ENCODE data around the gene ATRNL1. TPM values are rescaled to one million over a fixed set of nuclear protein-coding genes. Genes with fewer than 3 reads are reported as not detected.
A peak's percentile ranks its signal among the peaks of the same experiment; 100 is the strongest.

The ATRNL1 gene
- total and polyA plus RNA-seq, 4 donors = 11.7 to 180 (median 38.5) TPM

GRCh38 chr10:115969591-115969990 is 876.4 kb downstream of the ATRNL1 start:
- no peaks in the 10 kb centered on the region for H3K27me3 ChIP-seq (ENCODE audit: control insufficient read depth, insufficient read depth, low read length)
- no peak overlapping the region for H3K27ac ChIP-seq (ENCODE audit: low read depth, low read length)
- H3K9me3 ChIP-seq (ENCODE audit: control insufficient read depth, insufficient read depth, low read length) = no peaks in the 10 kb centered on the region
- peaks cover 6% of the 10 kb centered on the region for H3K4me1 ChIP-seq (ENCODE audit: control insufficient read depth, insufficient read depth, low read length)
- DNase-seq (ENCODE audit: low read depth in 4 of 6, low spot score in 6 of 6) = peak in 2 of 6 donors; percentile 56 to 79
- 50% methylated on average over 7 of the region's 11 CpGs for WGBS (ENCODE audit: insufficient coverage)
- no peak overlapping the region for H3K4me3 ChIP-seq (ENCODE audit: low read depth, low read length)
- H3K36me3 ChIP-seq (ENCODE audit: control insufficient read depth, insufficient read depth, low read length) = no peaks in the 10 kb centered on the region

GRCh38 chr10:115971921-115972320 is 878.8 kb downstream of the ATRNL1 start:
- no peak overlapping the region for H3K27ac ChIP-seq (ENCODE audit: low read depth, low read length)
- DNase-seq (ENCODE audit: low read depth in 4 of 6, low spot score in 6 of 6) = no peak
- no peak overlapping the region for H3K4me3 ChIP-seq (ENCODE audit: low read depth, low read length)
- no peaks in the 10 kb centered on the region for H3K9me3 ChIP-seq (ENCODE audit: control insufficient read depth, insufficient read depth, low read length)
- peaks cover 6% of the 10 kb centered on the region for H3K4me1 ChIP-seq (ENCODE audit: control insufficient read depth, insufficient read depth, low read length)
- no peaks in the 10 kb centered on the region for H3K36me3 ChIP-seq (ENCODE audit: control insufficient read depth, insufficient read depth, low read length)
- H3K27me3 ChIP-seq (ENCODE audit: control insufficient read depth, insufficient read depth, low read length) = no peaks in the 10 kb centered on the region
- whole genome bisulfite sequencing (ENCODE audit: insufficient coverage) = 75% methylated on average over 6 of the region's 6 CpGs

GRCh38 chr10:115972426-115972825 is 879.3 kb downstream of the ATRNL1 start:
- no peaks in the 10 kb centered on the region for H3K9me3 ChIP-seq (ENCODE audit: control insufficient read depth, insufficient read depth, low read length)
- 87% methylated on average over 11 of the region's 11 CpGs for WGBS (ENCODE audit: insufficient coverage)
- no peak overlapping the region for H3K4me3 ChIP-seq (ENCODE audit: low read depth, low read length)
- no peak overlapping the region for H3K27ac ChIP-seq (ENCODE audit: low read depth, low read length)
- no peak for DNase-seq (ENCODE audit: low read depth in 4 of 6, low spot score in 6 of 6)
- H3K36me3 ChIP-seq (ENCODE audit: control insufficient read depth, insufficient read depth, low read length) = no peaks in the 10 kb centered on the region
- no peaks in the 10 kb centered on the region for H3K27me3 ChIP-seq (ENCODE audit: control insufficient read depth, insufficient read depth, low read length)
- H3K4me1 ChIP-seq (ENCODE audit: control insufficient read depth, insufficient read depth, low read length) = peaks cover 6% of the 10 kb centered on the region

- no peak overlapping the region for H3K27ac ChIP-seq (ENCODE audit: low read depth, low read length)
- peaks cover 6% of the 10 kb centered on the region for H3K4me1 ChIP-seq (ENCODE audit: control insufficient read depth, insufficient read depth, low read length)
- H3K9me3 ChIP-seq (ENCODE audit: control insufficient read depth, insufficient read depth, low read length) = no peaks in the 10 kb centered on the region
- WGBS (ENCODE audit: insufficient coverage) = 68% methylated on average over 4 of the region's 4 CpGs
- H3K36me3 ChIP-seq (ENCODE audit: control insufficient read depth, insufficient read depth, low read length) = no peaks in the 10 kb centered on the region
- H3K27me3 ChIP-seq (ENCODE audit: control insufficient read depth, insufficient read depth, low read length) = no peaks in the 10 kb centered on the region
- DNase-seq (ENCODE audit: low read depth in 4 of 6, low spot score in 6 of 6) = no peak
- no peak overlapping the region for H3K4me3 ChIP-seq (ENCODE audit: low read depth, low read length)
Observed at GRCh38 chr10:115974351-115974750, 881.2 kb downstream of the ATRNL1 start.

GRCh38 chr10:115974816-115975430 is 881.8 kb downstream of the ATRNL1 start:
- 88% methylated on average over 5 of the region's 9 CpGs for WGBS (ENCODE audit: insufficient coverage)
- no peak overlapping the region for H3K27ac ChIP-seq (ENCODE audit: low read depth, low read length)
- peaks cover under 1% of the 10 kb centered on the region for H3K4me1 ChIP-seq (ENCODE audit: control insufficient read depth, insufficient read depth, low read length)

GRCh38 chr10:115975506-115975905 is 882.3 kb downstream of the ATRNL1 start:
- no peak for DNase-seq (ENCODE audit: low read depth in 4 of 6, low spot score in 6 of 6)
- WGBS (ENCODE audit: insufficient coverage) = 76% methylated on average over 2 of the region's 4 CpGs
- no peaks in the 10 kb centered on the region for H3K9me3 ChIP-seq (ENCODE audit: control insufficient read depth, insufficient read depth, low read length)
- H3K4me3 ChIP-seq (ENCODE audit: low read depth, low read length) = no peak overlapping the region
- no peaks in the 10 kb centered on the region for H3K36me3 ChIP-seq (ENCODE audit: control insufficient read depth, insufficient read depth, low read length)
- H3K4me1 ChIP-seq (ENCODE audit: control insufficient read depth, insufficient read depth, low read length) = no peaks in the 10 kb centered on the region
- no peaks in the 10 kb centered on the region for H3K27me3 ChIP-seq (ENCODE audit: control insufficient read depth, insufficient read depth, low read length)
- no peak overlapping the region for H3K27ac ChIP-seq (ENCODE audit: low read depth, low read length)

More at GRCh38 chr10:115974816-115975430, 881.8 kb downstream of the ATRNL1 start:
- H3K4me3 ChIP-seq (ENCODE audit: low read depth, low read length) = no peak overlapping the region
- H3K9me3 ChIP-seq (ENCODE audit: control insufficient read depth, insufficient read depth, low read length) = no peaks in the 10 kb centered on the region
- H3K27me3 ChIP-seq (ENCODE audit: control insufficient read depth, insufficient read depth, low read length) = no peaks in the 10 kb centered on the region
- H3K36me3 ChIP-seq (ENCODE audit: control insufficient read depth, insufficient read depth, low read length) = no peaks in the 10 kb centered on the region
- peak in 1 of 6 donors; percentile 64 for DNase-seq (ENCODE audit: low read depth in 4 of 6, low spot score in 6 of 6)

- H3K36me3 ChIP-seq (ENCODE audit: control insufficient read depth, insufficient read depth, low read length) = no peaks in the 10 kb centered on the region
- H3K27ac ChIP-seq (ENCODE audit: low read depth, low read length) = no peak overlapping the region
- no peak overlapping the region for H3K4me3 ChIP-seq (ENCODE audit: low read depth, low read length)
- 95% methylated on average over 5 of the region's 5 CpGs for WGBS (ENCODE audit: insufficient coverage)
- peaks cover 5% of the 10 kb centered on the region for H3K4me1 ChIP-seq (ENCODE audit: control insufficient read depth, insufficient read depth, low read length)
- H3K9me3 ChIP-seq (ENCODE audit: control insufficient read depth, insufficient read depth, low read length) = no peaks in the 10 kb centered on the region
- no peak for DNase-seq (ENCODE audit: low read depth in 4 of 6, low spot score in 6 of 6)
- no peaks in the 10 kb centered on the region for H3K27me3 ChIP-seq (ENCODE audit: control insufficient read depth, insufficient read depth, low read length)
Observed at GRCh38 chr10:115976342-115976741, 883.2 kb downstream of the ATRNL1 start.

- 86% methylated on average over 2 of the region's 3 CpGs for WGBS (ENCODE audit: insufficient coverage)
- Histone ChIP-seq H3K27me3 (ENCODE audit: control insufficient read depth, insufficient read depth, low read length) (no peaks in the 10 kb centered on the region), H3K27ac (ENCODE audit: low read depth, low read length) (no peak overlapping the region), H3K36me3 (ENCODE audit: control insufficient read depth, insufficient read depth, low read length) (no peaks in the 10 kb centered on the region), H3K4me3 (ENCODE audit: low read depth, low read length) (no peak overlapping the region), H3K4me1 (ENCODE audit: control insufficient read depth, insufficient read depth, low read length) (peaks cover 6% of the 10 kb centered on the region), H3K9me3 (ENCODE audit: control insufficient read depth, insufficient read depth, low read length) (no peaks in the 10 kb centered on the region)
- no peak for DNase-seq (ENCODE audit: low read depth in 4 of 6, low spot score in 6 of 6)
Observed at GRCh38 chr10:115977855-115978254, 884.7 kb downstream of the ATRNL1 start.

GRCh38 chr10:115979576-115979975 is 886.4 kb downstream of the ATRNL1 start:
- no CpG with 5 or more reads among the region's 1 CpG for WGBS (ENCODE audit: insufficient coverage)
- H3K27me3 ChIP-seq (ENCODE audit: control insufficient read depth, insufficient read depth, low read length) = no peaks in the 10 kb centered on the region
- H3K36me3 ChIP-seq (ENCODE audit: control insufficient read depth, insufficient read depth, low read length) = no peaks in the 10 kb centered on the region
- peaks cover 6% of the 10 kb centered on the region for H3K4me1 ChIP-seq (ENCODE audit: control insufficient read depth, insufficient read depth, low read length)
- no peaks in the 10 kb centered on the region for H3K9me3 ChIP-seq (ENCODE audit: control insufficient read depth, insufficient read depth, low read length)
- no peak for DNase-seq (ENCODE audit: low read depth in 4 of 6, low spot score in 6 of 6)
- H3K4me3 ChIP-seq (ENCODE audit: low read depth, low read length) = no peak overlapping the region
- no peak overlapping the region for H3K27ac ChIP-seq (ENCODE audit: low read depth, low read length)

- Histone ChIP-seq H3K27ac (ENCODE audit: low read depth, low read length) (no peak overlapping the region), H3K4me1 (ENCODE audit: control insufficient read depth, insufficient read depth, low read length) (peaks cover 6% of the 10 kb centered on the region), H3K9me3 (ENCODE audit: control insufficient read depth, insufficient read depth, low read length) (no peaks in the 10 kb centered on the region), H3K4me3 (ENCODE audit: low read depth, low read length) (no peak overlapping the region), H3K36me3 (ENCODE audit: control insufficient read depth, insufficient read depth, low read length) (no peaks in the 10 kb centered on the region), H3K27me3 (ENCODE audit: control insufficient read depth, insufficient read depth, low read length) (no peaks in the 10 kb centered on the region)
- no peak for DNase-seq (ENCODE audit: low read depth in 4 of 6, low spot score in 6 of 6)
- no CpG with 5 or more reads among the region's 2 CpGs for WGBS (ENCODE audit: insufficient coverage)
Observed at GRCh38 chr10:115980470-115980869, 887.3 kb downstream of the ATRNL1 start.

Data from spinal cord (tissue), 10 donors.